PC-9 (cell line): ENCODE measurements around the gene MEP1B.

Experiments
- CTCF ChIP-seq: fragments of 200-600 bp; sonication (generic); conservative IDR thresholded peaks from 2 replicates; pipeline ENCODE4 v1.6.1; 2017; ENCODE audit warnings: mixed run types, antibody characterized with exemption, mild to moderate bottlenecking, moderate library complexity
- EZH2 ChIP-seq: fragments of 200-600 bp; sonication (generic); IDR thresholded peaks from 2 replicates; pipeline ENCODE4 v1.8.0; 2017; ENCODE audit warnings: antibody characterized with exemption, low read depth

DNA sequence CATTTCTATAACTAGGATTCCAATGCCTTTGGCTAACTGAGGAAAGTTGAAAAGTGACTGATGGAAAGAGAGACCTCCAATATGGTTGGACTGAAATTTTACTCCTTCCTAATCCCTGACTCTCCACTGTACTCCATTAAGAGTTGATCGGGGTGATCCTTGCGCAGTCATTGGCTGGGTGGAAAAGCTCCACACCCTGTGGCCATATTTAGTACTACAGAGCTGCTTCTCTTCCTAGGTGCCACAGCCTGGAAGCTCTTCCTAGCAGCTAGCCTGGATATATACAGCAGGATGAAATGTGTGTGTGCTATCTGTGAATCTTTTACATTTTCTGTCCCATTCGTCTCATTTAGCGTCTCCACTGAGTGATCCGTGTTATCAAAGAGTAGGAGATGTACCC lies 71.2 kb downstream of the MEP1B start:
- TF ChIP-seq CTCF (no peak), EZH2 (no peak)
